ENCODE results near the gene ITGA7.

DNA sequence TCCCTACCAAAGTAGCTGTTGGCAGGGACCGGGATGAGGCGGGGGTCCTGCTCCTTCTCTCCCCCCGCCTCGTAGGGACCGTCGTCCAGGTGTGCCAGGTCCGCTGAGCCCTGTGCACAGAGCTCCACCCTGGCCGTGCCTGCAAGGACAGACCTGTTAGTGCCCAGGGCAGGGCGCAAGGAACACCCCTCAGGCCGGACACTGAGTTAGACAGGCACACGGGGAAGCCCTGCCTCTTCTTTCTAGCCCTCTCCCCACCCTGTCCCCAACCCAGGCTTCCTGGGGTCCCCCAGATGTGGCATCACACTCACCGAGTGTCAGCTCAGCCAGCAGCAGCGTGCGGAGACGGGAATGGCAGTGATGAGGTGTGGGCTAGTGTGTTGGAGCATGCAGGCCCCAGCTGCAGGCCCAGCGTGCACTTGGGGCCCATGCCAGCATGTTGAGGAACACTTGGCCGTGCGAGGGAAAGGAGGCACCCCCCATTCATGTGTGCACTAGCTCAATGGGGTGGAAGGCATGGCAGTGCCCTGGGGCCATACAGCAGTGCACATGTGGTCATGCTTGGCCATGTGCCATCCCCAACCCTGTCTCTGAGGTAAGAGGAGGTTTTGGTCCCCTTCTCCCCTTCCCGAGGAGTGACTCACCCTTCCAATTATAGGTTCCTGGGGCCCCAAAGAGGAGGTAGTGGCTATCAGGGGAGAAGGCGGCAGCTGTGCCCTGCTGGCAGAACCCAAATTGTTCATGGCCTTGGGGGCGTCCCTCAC, 7.3 kb downstream of the ITGA7 start:
- TF ChIP-seq POLR2A (IDR thresholded peaks at IDR 0.05; ENCODE audit: extremely low read depth, insufficient read length) (no peak), CTCF (IDR thresholded peaks at IDR 0.05; ENCODE audit: low read depth, low read length) (no peak), MYC (IDR thresholded peaks at IDR 0.05; ENCODE audit: low read depth, low read length) (no peak)
- TF ChIP-seq, protein P1, sequence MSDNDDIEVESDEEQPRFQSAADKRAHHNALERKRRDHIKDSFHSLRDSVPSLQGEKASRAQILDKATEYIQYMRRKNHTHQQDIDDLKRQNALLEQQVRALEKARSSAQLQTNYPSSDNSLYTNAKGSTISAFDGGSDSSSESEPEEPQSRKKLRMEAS (IDR thresholded peaks at IDR 0.05; ENCODE audit: low read depth, low read length): peak; percentile 53; the same call in 1 of the 2 replicates
